HFF-Myc (cell line): ENCODE data around the gene GRIN3B.

Experiments
- DNase-seq: peaks from one replicate; pipeline ENCODE4 v3.0.0-alpha.2; 2011; ENCODE audit warnings: low read depth; ENCODE audit errors: extremely low read depth
- H3K4me3 ChIP-seq: replicated peaks from 2 replicates; pipeline ENCODE4 v1.5.1; 2011; ENCODE audit warnings: low read depth, mild to moderate bottlenecking, control low read depth, low read length
- TF ChIP-seq, protein P1 (sequence below): IDR thresholded peaks from 2 replicates; pipeline ENCODE4 v1.5.1; 2012; ENCODE audit warnings: mild to moderate bottlenecking, low read depth, low read length, control low read depth; ENCODE audit errors: missing control alignments

GRIN3B gene

DNA sequence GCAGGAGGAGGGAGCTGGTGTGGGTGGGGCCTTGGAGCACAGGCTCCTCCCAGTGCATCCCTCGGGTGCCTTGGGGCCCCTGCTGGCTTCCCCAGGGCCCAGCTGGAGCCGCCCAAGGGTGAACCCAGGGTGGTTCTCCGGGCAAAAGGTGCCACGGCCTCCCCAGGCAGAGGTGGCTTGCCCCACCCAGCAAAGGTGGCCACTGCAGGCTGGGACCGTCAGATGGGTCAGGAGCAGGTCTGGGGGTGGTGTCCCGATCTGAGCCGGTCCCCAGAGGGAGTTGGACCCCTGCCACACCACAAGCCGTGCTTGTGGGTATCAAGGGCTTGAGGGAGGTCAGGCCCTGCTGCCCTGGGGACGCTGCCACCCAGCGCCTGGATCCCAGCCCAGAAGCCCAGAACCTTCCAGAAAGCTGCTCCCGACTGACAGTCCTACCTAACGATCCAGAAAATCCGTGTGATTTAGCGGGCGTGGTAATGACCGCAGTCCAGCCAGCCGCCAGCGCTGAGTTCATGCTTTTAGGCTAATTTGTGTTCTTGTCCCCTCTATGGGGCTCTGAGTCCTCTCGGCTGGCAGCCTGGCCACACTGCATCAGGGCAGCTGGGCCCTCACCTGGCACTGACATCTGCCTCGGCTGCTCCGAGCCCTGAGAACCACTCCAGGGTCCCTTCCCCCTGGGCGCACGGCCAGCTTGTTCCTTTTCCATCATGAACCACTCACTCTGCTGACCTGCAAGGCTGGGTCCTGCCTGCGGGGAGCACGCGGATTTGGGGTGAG lies 5.0 kb upstream of the GRIN3B start:
- TF ChIP-seq, protein P1, sequence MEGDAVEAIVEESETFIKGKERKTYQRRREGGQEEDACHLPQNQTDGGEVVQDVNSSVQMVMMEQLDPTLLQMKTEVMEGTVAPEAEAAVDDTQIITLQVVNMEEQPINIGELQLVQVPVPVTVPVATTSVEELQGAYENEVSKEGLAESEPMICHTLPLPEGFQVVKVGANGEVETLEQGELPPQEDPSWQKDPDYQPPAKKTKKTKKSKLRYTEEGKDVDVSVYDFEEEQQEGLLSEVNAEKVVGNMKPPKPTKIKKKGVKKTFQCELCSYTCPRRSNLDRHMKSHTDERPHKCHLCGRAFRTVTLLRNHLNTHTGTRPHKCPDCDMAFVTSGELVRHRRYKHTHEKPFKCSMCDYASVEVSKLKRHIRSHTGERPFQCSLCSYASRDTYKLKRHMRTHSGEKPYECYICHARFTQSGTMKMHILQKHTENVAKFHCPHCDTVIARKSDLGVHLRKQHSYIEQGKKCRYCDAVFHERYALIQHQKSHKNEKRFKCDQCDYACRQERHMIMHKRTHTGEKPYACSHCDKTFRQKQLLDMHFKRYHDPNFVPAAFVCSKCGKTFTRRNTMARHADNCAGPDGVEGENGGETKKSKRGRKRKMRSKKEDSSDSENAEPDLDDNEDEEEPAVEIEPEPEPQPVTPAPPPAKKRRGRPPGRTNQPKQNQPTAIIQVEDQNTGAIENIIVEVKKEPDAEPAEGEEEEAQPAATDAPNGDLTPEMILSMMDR: no peak
- no peak for DNase-seq
- no peak overlapping the region for H3K4me3 ChIP-seq

DNA sequence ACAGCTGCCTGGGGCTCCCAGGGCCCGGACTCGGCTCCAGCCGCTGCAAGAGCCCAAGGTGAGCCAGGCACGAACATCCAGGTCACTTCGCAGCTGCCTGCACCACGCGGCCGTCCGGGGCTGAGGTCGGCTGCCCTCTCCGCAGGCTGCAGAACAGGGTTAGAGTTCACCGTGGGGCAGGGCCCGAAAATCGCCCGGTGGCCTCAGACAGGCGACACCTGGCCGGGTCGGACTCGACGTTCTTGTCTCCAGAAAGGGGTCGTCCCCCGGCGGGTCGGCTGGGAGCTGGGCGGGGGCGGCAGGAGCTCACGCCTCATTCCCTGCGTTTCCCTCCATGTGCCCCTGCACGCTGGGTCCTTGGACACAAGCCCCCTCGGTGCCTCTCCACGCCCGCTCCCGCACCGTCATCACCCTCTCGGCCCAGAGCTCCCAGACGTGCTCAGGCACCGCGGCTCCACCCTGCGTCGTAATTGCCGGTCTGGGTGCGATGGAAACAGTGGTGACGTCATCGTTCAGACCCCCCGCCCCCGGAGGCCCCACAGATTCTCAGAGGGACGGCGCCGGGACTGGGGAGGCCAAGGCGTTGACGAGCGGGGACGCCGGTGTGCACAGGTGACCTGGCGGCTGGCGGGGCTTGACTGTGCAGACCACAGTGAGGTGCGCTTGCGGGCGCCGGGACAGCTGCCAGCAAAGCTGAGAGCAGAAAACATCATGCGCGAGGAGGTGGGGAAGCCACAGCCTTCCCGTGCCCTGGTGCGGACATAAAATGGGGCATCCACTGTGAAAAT lies 4.0 kb upstream of the GRIN3B start:
- H3K4me3 ChIP-seq: no peak overlapping the region
- DNase-seq: no peak
- TF ChIP-seq, protein P1: no peak

DNA sequence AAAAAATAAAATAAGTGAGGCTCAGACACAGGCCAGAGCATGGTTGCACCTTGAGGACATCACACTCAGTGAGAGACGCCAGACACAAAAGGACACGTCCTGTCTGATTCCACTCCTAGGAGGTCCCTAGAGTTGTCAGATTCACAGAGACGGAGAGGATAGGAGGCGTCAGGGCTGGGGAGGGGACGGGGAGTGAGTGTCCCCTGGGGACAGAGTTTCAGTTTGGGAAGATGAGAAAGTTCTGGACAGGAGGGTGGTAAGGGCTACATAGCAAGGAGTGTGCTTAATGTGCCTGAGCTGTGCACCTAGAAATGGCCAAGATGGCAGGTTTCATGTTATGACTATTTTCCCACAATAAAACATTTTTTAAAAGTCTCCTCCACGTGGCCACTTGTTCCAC lies 2.2 kb upstream of the GRIN3B start:
- TF ChIP-seq, protein P1: no peak

DNA sequence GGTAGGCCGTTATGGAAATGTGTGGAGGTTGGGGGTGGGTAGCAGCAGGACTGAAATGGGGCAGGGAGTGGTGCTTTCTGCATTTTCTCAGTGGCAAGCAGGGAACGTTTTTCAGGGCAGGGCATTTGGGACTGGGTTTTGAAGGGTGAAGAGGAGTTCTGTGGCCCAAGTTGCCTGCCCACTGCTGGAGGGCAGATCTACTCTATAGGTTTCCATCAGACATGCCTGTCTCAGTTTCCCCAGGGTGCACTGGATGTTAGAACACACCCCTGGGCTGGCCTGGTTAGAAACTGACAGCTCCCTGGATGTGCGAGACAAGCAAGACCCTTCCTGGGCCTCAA lies 870 bp upstream of the GRIN3B start:
- TF ChIP-seq, protein P1: no peak
- no peak overlapping the region for H3K4me3 ChIP-seq
- no peak for DNase-seq

More for the DNA sequence above, 2.2 kb upstream of the GRIN3B start:
- H3K4me3 ChIP-seq: no peak overlapping the region
- no peak for DNase-seq

DNA sequence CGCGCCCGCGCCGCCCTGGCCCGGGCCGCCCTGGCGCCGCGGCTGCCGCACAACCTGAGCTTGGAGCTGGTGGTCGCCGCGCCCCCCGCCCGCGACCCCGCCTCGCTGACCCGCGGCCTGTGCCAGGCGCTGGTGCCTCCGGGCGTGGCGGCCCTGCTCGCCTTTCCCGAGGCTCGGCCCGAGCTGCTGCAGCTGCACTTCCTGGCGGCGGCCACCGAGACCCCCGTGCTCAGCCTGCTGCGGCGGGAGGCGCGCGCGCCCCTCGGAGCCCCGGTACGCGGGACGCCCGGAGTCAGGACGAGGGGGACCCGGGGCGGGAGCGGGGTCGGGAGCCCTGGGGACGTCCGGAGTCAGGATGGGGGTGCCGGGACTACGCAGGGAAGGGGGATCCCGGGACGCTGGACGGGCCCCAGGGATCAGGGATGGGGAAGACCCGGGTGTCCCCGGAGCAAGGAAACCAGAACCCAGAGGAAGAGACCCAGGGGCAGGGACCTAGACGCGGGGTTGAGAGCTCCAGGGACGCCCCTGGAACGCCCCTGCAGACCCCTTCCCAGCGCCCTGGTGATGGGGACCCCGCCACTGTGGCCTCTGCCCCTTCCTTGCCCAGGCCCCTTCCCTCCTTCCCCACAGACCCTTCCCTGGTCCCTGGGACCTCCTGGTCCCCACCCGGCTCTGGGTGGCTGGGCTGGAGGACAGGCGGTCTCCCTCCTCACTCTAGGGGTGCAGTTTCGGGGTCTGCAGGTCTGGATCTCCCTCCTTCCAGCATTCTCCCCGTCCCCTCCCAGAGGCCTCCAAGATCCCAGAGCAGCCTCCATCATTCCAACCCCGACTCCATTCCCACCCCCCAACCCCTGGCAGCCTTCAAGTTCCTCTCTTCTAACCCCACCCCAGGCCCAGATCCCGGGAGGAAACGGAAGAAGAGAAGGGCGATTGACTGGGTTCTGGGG lies 645 bp downstream of the GRIN3B start:
- no peak overlapping the region for H3K4me3 ChIP-seq

More for the DNA sequence above, 645 bp downstream of the GRIN3B start:
- TF ChIP-seq, protein P1: no peak
- DNase-seq: no peak
